ENCODE results near the gene EYS.

EYS gene

DNA sequence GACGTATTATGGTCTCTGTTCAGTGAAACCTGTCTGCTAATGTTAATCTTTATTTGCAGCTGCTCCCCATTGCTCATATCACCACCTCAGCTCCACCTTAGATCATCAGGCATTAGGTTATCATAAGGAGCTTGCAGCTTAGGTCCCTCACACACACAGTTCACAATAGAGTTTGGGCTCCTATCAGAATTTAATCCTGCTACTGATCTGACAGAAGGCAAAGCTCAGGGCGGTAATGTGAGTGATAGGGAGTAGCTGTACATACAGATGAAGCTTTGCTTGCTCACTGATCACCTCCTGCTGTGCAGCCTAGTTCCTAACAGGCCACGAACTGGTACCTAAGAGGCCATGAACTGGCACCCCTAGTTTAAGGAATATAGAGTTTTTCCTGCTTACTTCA is 989.7 kb downstream of the EYS start:
- no peak for DNase-seq (ENCODE audit: low read depth)

DNA sequence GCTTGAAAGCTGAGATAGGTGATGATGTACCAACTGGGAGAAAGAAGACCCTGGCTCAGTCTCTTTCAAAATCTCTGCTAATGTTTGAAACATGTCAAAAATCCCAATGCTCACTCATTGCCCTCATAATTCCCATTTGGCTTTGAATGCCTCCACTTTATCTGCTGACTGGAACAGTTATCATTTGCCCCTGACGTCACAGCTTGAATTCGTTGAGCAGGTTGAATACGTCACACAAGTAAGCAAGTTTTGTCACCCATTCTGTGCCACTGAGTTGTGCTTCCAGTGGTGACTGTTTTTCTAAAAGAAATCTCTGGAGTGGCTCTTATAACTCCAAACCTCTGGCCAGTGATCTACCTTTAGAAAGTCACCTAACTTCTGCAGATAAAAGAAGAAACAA is 991.4 kb downstream of the EYS start:
- DNase-seq (ENCODE audit: low read depth), result no peak

DNA sequence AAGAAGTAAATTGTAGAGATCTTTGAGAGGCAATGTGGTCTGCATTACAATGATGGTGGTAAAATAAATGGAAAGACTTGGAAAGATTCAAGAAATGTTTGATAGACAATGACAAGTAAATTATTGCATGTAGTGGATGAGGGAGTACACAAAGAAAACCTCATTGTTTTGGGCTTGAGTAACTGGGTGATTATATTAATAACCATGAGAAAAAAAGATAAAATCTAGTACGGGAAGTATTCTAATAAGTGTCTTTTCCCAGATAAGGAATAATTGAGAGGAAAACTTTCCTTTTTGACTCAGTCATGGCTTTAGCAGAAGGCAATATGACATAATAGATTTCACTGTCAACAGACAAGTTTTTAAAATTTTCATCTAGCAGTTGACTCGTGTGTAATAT is 993.0 kb downstream of the EYS start:
- DNase-seq (ENCODE audit: low read depth), result no peak

DNA sequence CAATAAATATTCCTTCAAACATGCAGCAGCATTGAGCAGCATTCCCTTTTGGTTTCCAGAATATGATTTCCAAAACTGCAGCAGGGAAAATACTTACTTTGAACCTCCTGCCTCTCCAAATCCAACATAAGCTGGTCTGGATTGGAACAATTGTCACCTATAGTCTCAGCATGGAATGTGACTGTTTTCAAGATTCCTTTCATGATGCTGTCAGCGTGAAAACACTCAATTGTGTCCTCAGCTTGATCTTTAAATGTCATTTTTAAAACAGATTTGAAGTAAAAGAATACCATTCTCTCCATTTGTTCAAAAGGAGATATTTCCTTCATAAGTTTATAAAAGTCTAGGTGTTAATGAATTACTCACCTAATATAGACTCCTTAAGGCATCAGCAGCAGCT is 993.9 kb downstream of the EYS start:
- DNase-seq (ENCODE audit: low read depth), result no peak

GRCh38 chr6:64712606-64713005 is 994.4 kb downstream of the EYS start:
- DNase-seq (ENCODE audit: low read depth), result no peak

- DNase-seq (ENCODE audit: low read depth), result no peak
These were observed 1003.1 kb downstream of the EYS start for GRCh38 chr6:64703922-64704321.

GRCh38 chr6:64696053-64696452 is 1011.0 kb downstream of the EYS start:
- no peak for DNase-seq (ENCODE audit: low read depth)

GRCh38 chr6:64694356-64694755 is 1012.7 kb downstream of the EYS start:
- no peak for DNase-seq (ENCODE audit: low read depth)

GRCh38 chr6:64691064-64691463 is 1016.0 kb downstream of the EYS start:
- no peak for DNase-seq (ENCODE audit: low read depth)

- DNase-seq (ENCODE audit: low read depth), result no peak
These were observed 1021.6 kb downstream of the EYS start for GRCh38 chr6:64685401-64685800.

DNA sequence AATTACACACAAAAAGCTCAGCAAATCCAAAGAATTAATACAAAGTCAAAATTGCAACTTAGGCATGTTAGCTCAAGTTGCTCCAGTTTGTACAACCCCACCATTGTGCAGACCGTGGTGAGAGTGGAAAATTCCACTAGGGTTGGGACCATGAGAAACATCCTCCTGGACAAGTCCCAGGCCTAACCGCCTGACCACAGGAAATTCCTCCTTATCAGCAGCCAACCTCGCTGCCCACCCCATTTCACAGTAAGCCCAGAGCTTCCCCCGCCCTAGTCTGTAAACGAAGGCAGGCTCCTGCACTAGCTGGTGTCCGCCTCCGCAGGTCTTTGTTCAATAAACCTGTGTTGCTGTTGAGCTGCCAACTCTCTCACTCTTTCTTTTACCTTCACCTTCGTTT is 1023.3 kb downstream of the EYS start:
- DNase-seq (ENCODE audit: low read depth), result no peak

DNA sequence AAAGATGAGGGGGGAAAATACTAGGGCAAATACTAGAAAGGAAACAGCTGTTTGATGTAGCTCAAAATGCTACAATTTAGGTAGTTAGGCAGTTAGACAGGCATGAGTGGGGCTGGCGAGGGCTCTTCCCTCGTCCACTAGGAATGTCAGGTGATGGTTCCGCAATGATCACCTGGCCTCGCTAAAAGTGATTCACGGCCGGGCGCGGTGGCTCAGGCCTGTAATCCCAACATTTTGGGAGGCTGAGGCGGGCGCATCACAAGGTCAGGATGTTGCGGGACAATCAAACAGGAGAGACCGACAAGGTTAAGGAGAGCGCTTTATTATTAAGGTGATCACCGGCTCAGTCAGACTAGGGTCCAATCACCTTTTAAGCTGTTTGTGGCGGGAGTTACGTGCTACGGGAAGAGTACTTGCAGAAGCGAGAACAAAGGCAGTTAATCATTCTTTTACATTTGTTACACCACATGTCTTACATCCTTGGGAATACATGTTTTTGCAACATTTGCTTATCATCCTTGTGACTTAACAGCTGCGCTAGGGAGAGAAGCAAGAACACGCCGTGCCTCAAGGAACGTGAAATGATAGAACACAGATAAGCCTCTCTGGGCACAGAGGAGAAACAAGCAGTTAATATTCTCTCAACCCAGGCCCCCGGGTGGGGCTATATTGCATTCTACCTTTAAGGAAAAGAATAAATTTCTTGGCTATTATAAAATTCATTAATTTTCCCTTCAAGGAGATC is 1025.4 kb downstream of the EYS start:
- no peak for DNase-seq (ENCODE audit: low read depth)

DNA sequence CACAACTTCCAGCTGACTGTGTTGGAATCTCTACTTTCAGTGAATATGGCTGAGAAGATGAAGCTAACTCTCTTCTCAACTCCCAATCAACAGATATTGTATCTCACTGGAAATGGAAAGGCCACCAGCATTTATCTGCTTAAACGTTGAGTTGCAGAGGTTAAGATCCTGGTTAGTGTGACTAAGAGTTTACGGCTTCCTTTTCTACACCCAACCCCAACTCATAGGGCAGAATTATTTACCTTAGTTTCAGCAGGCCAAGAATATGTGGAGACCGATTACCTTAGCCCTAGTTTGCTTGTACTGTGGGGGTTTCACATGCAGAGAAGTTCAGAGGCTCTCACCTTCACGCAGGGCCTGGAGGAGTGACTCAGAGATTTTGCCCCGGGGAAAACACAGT is 1026.6 kb downstream of the EYS start:
- no peak for DNase-seq (ENCODE audit: low read depth)

DNA sequence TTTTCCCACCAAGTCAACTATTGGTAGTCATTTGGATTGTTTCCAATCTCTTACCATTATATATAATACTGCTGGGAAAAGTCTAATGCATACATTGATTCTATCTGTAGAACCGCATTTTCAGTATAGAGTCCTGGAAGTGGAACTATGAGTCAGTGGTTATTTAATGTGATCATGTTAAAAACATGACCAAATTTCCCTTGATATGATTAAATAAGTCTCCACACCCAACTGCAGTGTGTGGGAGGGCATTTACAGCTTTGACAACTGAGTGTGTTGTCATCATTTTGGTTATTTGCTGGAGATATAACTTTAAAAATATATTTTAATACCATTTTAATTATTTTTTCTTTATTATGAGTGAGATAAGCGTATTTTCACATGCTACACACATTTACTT is 1027.6 kb downstream of the EYS start:
- DNase-seq (ENCODE audit: low read depth), result no peak

GRCh38 chr6:64672651-64673050 is 1034.4 kb downstream of the EYS start:
- no peak for DNase-seq (ENCODE audit: low read depth)

DNA sequence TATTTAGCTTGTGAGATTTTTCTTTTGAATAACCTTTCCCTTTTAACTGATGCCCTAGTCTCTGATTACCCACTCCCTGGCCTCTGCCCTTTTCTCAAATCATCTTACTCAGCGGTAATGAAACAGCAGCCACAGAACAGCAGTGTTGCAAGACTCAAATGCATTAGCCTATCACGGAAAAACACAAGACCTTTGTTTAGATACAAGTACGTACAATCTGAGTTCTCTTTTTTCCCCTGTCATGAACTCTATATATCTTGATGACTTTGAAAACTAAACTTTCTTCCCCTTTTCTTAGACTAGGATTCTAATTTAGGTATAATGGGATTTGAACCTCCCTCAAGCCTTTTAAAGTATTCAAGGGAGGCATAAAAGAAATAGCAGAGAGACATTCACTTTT is 1034.9 kb downstream of the EYS start:
- no peak for DNase-seq (ENCODE audit: low read depth)

DNA sequence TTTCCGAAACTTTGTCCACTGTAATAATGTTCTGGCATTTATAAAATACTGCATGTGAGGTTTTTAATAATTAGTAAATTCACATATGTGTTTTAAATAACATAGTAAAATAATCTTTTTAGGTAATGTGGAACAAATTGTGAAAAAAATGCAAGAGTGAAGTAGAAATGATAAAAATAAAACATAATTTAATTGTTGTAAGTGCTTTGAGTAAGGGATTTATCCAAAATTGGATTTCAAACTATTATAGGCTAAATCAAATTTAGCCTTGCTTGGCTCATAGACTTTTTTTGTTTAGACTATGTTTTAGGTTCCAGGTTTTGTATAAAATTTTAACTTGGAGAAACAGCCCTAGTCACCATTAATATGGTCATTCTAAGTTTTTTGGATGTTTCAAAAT is 1041.9 kb downstream of the EYS start:
- no peak for DNase-seq (ENCODE audit: low read depth)

DNA sequence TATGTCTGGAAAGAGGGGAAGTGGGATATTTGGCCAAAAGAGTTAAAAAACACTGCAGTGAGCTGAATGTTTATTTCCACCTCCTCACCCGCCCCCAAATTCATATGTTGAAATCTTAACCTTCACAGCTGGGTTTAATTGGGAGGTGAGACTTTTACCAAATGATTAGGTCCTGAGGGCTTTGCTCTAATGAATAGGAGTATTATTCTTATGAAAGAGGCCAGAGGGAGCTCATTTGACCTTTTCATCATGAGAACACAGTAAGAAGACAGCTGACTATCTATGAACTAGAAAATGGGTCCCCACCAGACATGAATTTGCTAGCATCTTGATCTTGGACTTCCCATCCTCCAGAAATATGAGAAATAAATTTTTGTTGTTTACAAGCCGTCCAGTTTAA is 1042.5 kb downstream of the EYS start:
- no peak for DNase-seq (ENCODE audit: low read depth)

GRCh38 chr6:64644024-64644423 is 1063.0 kb downstream of the EYS start:
- no peak for DNase-seq (ENCODE audit: low read depth)

DNA sequence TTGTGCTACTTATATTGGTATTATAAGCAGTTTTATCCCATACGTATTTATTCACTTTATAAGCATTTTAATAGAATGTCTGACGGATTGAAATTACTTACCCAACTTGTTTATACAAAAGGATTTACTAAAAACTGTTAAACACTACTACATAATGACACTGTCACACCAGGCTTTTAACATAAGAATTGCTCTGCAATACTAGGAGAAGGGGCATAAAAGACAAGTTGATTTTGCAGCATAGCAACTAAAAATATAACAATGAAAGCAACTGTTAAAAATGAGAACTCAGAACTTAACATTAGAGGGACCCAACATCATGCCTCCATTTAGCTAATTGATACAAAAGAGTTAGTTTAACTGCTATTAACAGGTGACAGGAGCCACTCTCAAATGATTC is 1076.1 kb downstream of the EYS start:
- DNase-seq (ENCODE audit: low read depth), result no peak

GRCh38 chr6:64622944-64623343 is 1084.1 kb downstream of the EYS start:
- DNase-seq (ENCODE audit: low read depth), result no peak

- no peak for DNase-seq (ENCODE audit: low read depth)
These were observed 1104.0 kb downstream of the EYS start for GRCh38 chr6:64602993-64603392.

GRCh38 chr6:64591676-64592036 is 1115.4 kb downstream of the EYS start:
- no peak for DNase-seq (ENCODE audit: low read depth)

GRCh38 chr6:64590965-64591675 is 1115.9 kb downstream of the EYS start:
- no peak for DNase-seq (ENCODE audit: low read depth)

Measured in stimulated activated CD8-positive, alpha-beta memory T cell treated with anti-CD3 and anti-CD28 coated beads, Interleukin-4, amount 100 ng/mL, for 24 hours (primary cell).